Effector CD8-positive, alpha-beta T cell (primary cell): ENCODE results near the gene XPR1.
"Not testable (repeated sequence)": the region's sequence is repeated elsewhere in the genome, so short reads cannot be mapped to it uniquely, and the experiment has no call there.

Experiments used
- DNase-seq: peaks from one replicate; lab custom pipeline; 2025; lab: John Stamatoyannopoulos, UW

The XPR1 gene

DNA sequence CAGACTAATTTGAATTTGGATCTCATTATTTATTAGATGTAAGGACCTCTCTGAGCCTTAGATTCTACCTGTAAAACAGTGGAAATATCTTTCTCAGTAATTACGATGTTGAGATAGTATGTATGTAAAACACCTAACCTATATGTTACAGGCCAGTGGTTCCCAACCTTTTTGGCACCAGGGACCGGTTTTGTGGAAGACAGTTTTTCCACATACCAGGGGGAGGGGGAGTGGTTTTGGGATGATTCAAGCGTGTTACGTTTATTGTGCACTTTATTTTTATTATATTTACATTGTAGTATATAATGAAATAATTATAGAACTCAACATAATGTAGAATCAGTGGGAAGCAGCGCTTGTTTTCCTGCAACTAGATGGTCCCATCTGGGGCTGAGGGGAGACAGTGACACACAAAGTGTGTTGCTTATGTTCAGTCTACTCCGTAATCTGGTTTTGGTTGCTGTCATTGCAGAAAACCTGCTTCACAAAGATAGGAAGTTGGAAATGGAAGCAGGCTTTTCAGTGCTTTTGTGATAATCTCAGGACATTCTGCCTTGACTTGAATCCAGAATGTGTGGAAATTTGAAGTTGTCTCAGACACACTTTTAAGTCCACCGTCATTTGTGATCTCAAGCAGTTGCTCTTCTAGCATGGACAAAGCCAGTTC, 12.8 kb downstream of the XPR1 start:
- DNase-seq, result no peak

DNA sequence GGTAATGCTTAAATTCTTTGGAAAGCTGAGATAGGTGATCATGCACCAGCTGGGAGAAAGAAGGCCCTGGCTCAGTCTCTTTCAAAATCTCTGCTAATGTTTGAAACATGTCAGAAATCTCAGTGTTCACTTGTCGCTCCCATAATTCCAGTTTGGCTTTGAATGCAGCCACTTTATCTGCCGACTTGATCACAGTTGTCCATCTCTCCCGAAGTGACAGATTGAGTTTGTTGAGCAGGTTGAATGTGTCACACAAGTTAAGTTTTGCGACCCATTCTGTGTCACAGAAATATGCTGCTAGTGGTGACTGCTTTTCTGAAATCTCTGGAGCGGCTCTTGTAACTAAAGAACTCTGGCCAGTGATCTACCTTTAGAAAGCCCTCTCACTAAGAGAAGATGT, 13.4 kb downstream of the XPR1 start:
- not testable (repeated sequence) for DNase-seq

DNA sequence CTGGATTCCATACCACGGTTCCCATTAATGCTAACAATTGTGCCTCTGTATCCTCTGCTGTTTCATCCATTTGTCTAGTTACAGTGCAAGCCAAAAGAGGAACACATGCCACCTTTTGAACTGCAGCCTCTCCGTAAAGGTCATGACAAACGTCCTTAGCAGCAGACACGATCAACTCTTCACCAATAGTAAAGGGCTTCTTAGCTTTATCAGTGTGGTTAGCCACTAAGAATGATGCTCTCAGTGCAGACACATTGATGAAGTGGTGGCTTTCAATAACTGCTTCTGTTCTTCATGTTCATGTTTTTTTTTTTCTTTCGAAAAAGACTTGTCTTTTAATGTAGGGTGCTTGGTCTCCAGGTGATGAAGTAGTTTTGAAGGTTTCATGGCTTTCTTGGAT, 14.3 kb downstream of the XPR1 start:
- no peak for DNase-seq

DNA sequence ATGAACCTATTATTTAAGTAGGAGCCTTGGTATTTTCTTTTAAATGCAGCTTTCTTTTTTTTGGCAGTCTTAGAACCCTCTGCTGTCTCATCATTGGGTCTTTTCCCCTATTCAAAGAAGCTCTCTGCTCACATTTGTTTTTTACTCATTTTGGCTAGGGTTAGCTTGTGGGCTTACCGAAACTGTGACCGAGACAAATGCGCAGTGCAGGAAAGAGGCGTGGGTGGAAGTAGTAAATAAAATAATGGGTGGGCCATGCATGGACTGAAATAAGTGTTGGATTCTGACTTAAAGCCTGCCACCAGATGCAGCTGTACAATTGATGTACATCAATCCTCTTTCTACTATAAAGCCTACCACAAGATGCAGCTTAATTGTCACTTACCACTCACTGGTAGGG, 14.7 kb downstream of the XPR1 start:
- no peak for DNase-seq

DNA sequence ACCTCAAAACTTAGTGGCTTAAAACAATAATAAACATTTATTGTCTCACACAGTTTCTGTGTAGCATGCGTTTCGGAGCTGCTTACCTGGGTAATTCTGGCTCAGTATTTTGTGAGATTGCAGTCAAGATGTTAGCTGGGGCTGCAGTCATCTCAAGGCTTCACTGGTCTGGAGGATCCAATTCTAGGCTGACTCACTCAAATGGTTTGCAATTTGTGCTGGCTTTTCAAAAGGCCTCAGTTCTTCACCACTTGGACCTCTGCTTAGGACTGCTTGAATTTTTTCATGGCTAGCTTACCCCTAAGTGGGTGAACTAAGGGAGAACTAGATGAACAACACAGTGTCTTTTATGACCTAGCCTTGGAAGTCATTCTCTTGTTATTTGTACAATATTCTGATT, 21.0 kb downstream of the XPR1 start:
- no peak for DNase-seq

DNA sequence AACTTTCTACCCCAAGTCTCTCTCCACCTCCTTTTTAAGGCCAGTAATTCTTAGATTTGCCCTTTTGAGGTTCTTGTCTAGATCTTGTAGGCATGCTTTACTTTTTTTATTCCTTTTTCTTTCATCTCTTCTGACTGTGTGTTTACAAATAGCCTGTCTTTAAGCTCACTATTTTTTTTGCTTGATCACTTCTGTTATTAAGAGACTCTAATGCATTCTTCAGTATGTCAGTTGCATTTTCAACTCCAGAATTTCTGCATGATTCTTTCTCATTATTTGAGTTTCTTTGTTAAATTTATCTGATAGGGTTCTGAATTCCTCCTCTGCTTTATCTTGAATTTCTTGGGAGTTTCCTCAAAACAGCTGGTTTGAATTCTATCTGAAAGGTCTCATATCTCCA, 30.9 kb downstream of the XPR1 start:
- no peak for DNase-seq

DNA sequence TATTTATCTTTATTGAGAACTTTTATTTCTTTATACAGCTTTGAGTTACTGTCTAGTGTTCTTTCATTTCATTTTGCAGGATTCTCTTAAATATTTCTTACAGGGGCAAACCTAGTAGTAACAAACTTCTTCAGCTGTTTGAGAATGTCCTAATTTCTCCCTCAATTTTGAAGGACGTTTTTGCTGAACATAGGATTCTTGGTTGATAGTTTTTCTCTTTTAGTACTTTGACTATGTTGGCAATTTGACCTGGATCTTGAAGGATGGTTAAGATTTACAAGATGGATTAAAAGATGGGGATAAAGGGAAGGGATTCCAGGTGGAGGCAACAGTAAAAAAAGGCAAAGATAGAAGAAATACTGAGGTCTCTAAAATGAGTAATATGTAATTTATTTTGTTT, 38.9 kb downstream of the XPR1 start:
- DNase-seq, result no peak

DNA sequence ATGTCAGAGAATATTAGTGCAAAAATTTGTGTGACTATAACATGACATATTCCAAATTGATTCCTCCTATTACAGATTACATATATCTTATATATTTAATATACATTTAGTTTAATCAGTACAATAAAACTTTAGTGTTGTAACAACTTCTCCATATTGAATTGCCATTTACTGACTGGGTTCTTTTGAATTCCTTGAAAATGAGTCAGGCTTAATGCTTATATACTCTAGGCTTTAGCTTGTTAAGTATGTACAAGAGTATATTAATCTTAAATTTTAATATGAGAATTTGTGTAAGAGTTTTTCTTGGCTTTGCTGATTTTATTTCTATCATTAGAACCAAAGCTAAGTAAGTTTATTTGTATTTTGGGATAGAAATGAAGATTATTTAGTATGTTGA, 40.3 kb downstream of the XPR1 start:
- DNase-seq, result no peak

DNA sequence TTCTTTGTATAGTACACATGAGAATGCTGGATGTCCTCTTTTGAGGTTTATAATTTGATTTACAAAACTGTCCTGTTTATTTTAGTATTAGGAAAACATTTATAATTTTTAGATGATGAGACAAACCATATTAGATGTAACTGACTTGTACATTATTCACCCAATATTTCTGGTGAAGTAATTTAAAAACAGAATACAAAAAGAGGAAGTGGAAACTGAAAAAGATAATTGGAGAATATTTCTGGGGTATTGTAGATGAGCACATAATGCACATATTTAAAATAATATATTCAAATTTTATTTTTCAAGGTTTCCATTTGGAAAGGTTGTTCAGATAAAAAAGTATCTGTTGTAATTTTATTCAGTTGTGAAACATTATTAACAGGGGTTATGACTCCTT, 40.7 kb downstream of the XPR1 start:
- DNase-seq, result no peak

DNA sequence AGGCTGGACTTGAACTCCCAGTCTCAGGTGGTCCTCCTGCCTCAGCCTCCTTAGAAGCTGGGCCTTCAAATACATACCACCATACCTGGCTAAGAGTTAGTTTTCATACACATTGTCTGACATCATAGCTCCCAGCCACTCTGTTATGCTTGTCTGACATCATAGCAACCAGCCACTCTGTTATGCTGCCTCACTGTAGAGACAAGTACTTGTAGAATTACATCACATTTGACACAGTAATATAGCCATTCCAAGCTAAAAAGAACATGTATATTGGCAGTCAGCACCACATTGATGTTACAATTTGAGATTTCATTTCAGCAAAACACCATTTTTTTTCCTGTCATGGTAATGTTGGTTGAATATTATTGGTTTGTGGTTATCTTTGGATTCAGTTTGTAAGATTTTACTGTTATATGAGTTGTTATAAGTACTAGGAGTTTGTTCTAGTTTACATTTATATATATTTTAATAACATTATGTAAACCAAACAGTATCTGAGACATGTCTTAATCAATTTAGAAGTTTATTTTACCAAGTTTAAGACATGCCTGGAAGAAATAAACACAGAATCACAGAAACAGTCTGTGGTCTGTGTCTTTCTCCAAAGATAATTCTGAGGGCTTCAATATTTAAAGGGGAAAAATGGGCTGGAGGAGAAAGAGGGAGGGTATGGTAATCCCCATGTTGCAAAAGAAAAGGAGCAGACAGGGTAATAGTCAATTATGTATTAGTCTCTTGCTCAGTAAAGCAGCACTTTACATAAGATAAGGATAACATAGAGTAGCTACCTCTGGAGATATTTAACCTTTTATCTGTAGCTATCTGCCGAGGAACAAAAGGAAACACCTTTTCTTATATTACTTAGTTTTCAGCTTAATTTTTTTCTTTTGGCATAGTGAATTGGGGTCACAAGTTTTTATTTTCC, 43.0 kb downstream of the XPR1 start:
- no peak for DNase-seq

DNA sequence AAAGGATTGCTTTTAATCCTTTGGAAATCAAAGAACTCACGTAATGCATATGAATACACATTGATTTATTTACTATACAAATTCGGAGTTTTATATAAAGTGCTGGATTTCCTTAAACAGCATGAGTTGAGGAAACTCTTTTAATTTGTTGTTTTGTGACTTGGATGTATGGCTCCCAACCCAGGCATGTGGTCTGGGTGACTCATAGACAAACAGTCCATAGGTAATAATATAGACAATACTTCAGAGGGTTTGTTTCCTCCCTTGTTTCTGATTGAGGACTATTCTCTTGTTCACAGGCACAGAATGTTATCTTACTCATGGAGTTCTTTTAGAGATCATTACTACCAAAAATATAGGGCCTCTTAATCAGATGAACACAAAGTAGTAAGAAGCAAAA, 43.8 kb downstream of the XPR1 start:
- DNase-seq, result no peak

DNA sequence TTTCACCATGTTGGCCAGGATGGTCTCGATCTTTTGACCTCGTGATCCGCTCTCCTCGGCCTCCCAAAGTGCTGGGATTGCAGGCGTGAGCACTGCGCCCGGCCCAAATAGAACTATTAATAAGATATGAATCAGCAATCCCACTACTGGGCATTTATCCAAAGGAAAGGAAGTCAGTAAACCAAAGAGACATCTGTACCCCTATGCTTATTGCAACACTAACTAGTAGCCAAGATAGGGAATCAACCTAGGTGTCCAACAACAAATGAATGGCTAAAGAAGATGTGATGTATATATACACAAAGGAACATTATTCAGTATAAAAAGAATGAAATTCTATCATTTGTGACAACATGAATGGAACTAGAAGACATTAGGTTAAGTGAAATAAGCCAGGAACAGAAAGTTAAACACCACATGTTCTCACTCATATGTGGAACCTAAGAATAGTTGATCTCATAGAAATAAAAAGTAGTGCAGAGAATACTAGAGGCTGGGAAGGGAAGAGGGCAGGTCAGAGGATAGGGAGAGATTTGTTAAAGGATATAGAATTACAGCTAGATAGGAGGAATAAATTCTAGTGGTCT, 48.8 kb downstream of the XPR1 start:
- DNase-seq, result no peak

DNA sequence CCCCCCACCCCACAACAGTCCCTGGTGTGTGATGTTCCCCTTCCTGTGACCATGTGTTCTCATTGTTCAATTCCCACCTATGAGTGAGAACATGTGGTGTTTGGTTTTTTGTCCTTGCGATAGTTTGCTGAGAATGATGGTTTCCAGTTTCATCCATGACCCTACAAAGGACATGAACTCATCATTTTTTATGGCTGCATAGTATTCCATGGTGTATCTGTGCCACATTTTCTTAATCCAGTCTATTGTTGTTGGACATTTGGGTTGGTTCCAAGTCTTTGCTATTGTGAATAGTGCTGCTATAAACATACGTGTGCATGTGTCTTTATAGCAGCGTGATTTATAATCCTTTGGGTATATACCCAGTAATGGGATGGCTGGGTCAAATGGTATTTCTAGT, 51.3 kb downstream of the XPR1 start:
- not testable (repeated sequence) for DNase-seq

DNA sequence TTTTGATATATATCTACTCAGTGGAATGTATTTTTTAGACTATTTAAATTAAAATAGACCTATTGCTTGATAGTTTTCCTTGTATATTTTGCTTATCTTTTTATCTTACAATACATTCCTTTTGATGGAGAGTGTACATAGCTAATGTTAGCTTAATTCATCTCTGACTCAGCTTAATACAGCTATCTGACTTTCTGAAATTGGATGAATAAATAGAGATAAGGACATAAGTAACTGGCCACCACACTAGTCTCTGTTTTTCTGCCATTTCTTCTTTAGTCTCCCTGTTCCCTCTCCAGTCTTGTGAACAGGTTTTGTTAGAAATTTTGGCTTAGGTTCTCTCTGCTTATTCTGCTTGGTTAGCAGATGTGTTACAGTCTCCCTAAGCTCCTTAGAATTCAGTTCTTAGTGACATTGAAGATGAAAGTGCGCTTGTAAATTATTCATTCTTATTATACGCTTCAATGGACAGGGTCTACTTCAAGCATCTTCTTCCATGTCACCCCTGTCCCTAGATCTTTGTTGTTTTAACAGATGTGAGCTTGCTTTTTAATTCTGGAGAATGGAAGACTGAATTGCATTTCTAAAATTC, 59.6 kb downstream of the XPR1 start:
- no peak for DNase-seq

DNA sequence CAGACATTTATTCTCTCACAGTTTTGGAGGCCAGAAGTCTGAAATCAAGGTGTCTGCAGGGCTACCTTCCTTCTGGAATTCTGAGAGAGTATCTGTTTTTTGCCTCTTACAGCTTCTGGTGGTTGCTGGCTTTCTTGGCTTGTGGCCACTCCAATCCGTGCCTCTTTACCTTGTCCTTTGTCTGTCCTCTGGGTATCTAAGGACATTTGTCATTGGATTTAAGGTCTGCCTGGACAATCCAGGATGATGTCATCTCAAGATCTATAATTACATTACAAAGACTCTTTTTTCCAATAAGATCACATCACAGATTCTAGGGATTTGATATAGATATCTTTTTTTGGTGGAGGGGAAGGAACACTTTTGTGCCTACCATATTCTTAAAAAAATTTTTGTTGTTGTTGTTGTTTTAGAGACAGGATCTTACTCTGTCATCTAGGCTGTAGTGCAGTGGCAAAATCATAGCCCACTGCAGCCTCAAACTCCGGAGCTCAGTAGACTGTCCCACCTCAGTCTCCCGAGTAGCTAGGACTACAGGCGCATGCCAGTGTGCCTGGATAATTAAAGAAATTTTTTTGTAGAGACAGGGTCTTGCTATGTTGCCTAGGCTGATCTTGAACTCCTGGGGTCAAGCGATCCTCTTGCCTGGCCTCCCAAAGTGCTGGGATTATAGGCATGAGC, 61.9 kb downstream of the XPR1 start:
- DNase-seq, result no peak

DNA sequence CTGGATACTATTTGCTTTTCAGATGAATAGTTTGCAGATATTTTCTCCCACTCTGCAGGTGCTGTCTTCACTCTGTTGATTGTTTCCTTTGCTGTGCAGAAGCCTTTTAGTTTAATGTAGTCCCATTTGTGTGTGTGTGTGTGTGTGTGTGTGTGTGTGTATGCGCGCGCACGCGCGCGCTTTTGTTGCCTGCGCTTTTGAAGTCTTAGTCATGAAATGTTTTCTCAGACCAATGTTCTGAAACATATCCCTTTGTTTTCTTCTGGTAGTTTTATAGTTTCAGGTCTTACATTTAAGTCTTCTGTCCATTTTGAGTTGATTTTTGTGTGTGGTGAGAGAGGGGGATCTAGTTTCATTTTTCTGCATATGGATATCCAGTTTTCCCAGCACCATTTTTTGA, 63.5 kb downstream of the XPR1 start:
- DNase-seq, result no peak

DNA sequence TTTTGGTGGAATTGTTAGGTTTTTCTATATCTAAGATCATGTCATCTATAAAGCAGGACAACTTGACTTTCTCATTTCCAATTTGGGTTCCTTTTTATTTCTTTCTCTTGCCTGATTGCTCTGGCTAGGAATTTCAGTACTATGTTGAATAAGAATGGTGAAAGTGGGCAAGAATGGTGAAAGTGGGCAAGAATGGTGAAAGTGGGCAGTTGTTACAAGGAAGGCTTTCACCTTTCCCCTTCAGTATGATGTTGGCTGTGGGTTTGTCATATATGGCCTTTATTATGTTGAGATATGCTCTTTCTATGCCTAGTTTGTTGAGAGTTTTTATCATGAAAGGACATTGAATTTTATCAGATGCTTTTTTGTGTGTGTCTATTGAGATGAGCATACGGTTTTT, 64.5 kb downstream of the XPR1 start:
- DNase-seq, result no peak

DNA sequence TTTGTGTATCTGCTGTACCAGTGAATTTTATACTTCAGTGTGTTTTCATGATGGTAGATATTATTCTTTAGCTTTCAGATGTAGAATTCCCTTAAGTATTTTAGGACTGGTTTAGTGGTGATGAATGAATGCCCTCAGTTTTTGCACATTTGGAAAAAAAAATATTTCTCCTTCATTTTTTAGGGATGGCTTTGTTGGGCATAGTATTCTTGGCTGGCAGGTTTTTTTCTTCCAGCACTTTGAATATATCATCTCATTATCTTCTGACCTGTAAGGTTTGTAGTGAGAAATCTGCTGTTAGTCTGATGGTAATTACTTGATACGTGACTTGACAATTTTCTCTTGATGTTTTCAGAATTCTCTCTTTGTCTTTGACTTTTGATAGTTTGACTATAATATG, 66.8 kb downstream of the XPR1 start:
- DNase-seq, result no peak

DNA sequence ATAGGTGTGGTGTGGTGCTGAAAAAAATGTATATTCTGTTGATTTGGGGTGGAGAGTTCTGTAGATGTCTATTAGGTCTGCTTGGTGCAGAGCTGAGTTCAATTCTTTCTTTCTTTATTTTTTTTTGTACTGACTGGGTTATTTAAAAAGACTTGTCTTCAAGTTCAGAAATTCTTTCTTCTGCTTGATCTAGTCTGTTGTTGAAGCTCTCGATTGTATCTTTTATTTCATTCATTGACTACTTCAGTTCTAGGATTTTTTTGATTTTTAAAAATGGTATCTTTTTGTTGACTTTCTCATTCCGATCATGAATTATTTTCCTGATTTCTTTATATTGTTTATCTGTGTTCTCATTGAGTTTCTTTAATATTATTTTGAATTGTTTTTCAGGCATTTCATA, 70.6 kb downstream of the XPR1 start:
- not testable (repeated sequence) for DNase-seq

DNA sequence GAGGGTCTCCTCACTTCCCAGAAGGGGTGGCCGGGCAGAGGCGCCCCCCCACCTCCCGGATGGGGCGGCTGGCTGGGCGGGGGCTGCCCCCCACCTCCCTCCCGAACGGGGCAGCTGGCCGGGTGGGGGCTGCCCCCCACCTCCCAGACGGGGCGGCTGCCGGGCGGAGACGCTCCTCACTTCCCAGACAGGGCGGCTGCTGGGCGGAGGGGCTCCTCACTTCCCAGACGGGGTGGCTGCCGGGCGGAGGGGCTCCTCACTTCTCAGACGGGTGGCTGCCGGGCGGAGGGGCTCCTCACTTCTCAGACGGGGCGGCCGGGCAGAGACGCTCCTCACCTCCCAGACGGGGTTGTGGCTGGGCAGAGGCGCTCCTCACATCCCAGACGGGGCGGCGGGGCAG, 78.9 kb downstream of the XPR1 start:
- not testable (repeated sequence) for DNase-seq

DNA sequence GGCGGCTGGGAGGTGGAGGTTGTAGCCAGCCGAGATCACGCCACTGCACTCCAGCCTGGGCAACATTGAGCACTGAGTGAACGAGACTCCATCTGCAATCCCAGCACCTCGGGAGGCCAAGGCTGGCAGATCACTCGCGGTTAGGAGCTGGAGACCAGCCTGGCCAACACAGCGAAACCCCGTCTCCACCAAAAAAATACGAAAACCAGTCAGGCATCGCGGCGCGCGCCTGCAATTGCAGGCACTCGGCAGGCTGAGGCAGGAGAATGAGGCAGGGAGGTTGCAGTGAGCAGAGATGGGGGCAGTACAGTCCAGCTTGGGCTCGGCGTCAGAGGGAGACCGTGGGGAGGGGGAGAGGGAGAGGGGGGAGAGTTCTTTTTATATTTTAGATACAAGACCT, 79.4 kb downstream of the XPR1 start:
- not testable (repeated sequence) for DNase-seq

DNA sequence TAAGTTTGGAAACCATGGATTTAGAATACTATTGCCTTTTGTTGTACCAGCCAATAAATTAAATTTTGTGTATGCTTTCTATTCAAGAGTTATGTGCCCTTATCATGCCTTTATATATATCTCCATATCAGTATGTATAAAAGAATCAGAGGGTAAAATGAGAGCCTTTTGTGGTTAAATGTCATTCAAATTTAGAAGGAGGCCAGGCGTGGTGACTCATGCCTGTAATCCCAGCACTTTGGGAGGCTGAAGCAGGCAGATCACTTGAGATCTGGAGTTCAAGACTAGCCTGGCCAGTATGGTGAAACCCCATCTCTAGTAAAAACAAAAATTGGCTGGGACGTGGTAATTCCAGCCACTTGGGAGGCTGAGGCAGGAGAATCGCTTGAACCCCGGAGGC, 88.9 kb downstream of the XPR1 start:
- DNase-seq, result no peak
